ENCODE results near the gene MYO6.
A peak's percentile ranks its signal among the peaks of the same experiment; 100 is the strongest.

MYO6 gene

DNA sequence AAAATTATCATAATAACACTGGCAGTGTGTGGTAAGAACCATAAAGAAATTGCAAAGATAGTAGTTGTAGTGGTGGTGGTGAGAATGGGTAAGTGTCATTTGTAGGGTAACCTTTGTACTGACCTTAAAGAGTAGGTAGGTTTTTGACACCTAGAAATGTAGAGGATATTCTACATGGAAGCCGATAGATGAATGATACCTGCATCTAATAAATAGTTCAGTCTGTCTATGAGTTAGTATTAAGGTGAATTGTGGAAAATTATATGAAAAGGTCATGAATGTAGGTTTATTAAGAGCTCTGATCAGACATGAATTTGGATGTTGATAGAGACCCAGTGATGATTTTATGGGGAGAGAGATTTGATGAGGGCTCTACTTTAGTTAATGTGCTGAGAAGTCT lies 78.1 kb downstream of the MYO6 start:
- no peak for DNase-seq (ENCODE audit: low read depth in 2 of 2)

GRCh38 chr6:75830959-75831885 lies 82.2 kb downstream of the MYO6 start:
- DNase-seq (ENCODE audit: low read depth in 2 of 2) = peak in 1 of 2 donors; percentile 19

GRCh38 chr6:75834447-75834846 lies 85.4 kb downstream of the MYO6 start:
- DNase-seq (ENCODE audit: low read depth in 2 of 2) = no peak

DNA sequence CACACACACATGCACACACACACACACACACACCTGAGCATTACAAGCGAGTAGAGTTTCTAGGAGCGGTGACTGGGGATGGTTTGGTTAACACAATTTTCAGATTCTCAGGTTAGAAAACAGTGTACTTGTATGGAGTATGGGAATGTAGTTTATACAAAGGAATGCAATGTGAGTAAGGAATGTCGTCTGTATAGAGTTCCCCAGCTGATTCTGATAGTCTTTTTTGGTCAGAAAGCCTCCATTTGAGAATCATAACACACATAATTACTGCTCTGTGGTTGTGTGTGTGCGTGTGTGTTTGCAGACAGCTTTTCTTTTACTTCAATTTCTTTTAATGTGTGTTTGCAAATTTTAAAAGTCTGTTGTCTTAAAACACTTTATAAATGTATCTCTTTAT lies 93.2 kb downstream of the MYO6 start:
- no peak for DNase-seq (ENCODE audit: low read depth in 2 of 2)

GRCh38 chr6:75842732-75843131 lies 93.7 kb downstream of the MYO6 start:
- DNase-seq (ENCODE audit: low read depth in 2 of 2) = no peak

- DNase-seq (ENCODE audit: low read depth in 2 of 2) = no peak
Observed at GRCh38 chr6:75843396-75843795, 94.4 kb downstream of the MYO6 start.

DNA sequence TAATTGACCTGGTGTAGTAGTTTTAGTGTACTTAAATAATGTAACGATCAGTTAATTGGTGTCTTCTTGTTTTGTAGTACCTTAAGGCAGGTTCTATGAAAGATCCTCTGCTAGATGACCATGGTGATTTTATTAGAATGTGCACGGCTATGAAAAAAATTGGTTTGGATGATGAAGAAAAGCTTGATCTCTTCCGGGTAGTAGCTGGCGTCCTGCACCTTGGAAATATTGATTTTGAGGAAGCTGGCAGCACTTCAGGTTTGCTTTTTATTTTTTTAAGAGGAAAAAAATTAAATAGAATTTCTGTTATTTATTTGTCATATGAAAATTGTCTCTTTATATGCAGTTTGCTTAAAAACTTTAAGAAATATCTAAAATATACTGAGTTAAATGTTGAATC lies 99.2 kb downstream of the MYO6 start:
- DNase-seq (ENCODE audit: low read depth in 2 of 2) = no peak

GRCh38 chr6:75849329-75850025 lies 100.4 kb downstream of the MYO6 start:
- no peak for DNase-seq (ENCODE audit: low read depth in 2 of 2)

DNA sequence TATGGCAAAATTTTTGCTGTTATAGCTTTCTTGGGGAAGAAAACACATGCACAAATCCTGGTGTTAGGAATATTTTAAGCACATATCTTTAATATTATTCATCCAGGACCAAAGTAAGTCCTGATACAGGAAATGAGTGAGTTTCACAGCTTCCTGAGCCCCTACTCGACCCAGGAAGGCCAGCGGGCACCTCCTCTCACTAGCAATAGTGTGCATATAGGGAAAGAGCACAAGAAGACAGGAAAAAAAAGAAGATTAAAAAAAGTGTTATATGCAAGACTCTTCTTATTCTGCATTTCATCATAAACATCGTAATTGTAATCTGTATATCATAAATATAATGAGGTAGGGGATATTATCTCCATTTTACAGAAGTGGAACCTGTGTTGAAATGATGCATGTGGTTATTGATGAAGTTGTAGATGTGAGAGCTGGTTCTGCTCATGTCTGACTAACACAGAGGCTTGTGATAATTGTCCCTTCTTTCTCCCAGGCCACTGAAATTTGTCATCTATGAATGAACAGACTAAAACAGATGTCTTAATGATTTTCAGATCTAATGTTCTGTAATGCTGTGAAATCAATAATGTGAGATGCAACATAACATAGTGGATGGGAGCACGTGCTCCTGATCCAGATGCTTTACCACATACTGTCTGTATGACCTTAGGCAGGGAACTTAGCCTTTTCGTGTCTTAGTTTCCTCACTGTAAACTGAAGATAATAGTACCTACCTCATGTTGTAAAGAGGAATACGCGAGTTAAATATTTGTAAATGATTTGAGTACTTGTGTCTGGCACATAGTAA lies 101.2 kb downstream of the MYO6 start:
- DNase-seq (ENCODE audit: low read depth in 2 of 2) = no peak

DNA sequence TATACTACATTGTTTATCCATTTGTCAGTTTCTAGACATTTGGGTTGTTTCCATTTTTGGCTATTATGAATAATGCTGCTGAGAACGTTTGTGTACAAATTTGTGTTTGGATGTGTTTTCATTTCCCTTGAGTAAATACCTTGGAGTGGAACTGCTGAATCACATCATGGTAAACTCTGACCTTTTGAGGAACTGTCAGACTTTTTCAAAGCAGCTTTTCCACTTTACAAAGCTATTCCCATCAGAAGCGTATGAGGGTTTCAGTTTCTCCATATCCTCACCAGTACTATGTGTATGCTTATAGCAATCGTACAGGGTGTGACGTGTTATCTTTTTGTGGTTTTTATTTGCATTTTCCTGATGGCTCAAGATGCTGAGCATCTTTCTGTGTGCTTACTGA lies 103.7 kb downstream of the MYO6 start:
- DNase-seq (ENCODE audit: low read depth in 2 of 2) = no peak

DNA sequence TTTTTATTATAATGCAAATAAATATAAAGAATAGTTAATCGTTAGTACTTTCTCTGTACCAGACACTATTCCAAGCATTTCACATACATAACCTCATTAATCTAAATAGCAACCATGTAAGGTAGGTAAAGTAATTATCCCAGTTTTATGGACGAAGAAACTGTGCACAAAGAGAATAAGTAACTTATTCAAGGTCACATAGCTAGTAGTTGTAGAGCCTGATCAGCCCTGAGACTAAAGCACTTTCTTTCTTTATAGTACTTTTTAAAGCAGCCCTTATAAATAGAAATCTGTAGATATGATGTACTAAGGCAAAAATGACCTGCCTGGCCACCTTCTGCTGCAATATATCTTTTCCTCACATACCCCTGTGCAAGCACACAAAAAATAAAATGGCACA lies 104.8 kb downstream of the MYO6 start:
- DNase-seq (ENCODE audit: low read depth in 2 of 2) = no peak

DNA sequence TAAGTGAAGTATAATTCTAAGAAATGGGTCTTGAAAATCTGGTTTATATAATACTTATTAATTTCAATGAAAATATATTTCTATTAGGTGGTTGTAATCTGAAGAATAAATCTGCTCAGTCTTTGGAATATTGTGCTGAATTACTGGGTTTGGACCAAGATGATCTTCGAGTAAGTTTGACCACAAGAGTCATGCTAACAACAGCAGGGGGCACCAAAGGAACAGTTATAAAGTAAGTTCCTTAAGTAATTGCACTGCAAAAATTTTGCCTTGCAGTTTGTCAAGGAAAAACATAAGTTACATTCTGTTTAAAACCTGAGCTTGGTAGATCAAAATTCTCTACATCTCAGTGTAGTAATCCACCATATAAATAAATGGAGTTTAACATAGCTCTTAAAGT lies 106.0 kb downstream of the MYO6 start:
- DNase-seq (ENCODE audit: low read depth in 2 of 2) = no peak

DNA sequence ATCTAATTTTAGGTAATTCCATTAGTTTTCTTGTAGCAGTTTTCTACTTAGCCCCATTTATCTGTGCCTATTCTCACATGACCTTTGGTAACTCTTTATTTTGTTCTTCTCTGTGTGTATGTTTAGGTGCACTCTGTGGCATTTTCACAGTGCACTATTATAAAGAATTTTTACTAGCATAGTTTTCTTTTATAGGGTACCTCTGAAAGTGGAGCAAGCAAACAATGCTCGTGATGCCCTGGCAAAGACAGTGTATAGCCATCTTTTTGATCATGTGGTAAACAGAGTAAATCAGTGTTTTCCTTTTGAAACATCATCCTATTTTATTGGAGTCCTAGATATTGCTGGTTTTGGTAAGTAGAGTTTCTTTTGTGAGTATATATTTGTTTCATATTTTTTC lies 107.9 kb downstream of the MYO6 start:
- DNase-seq (ENCODE audit: low read depth in 2 of 2) = no peak

GRCh38 chr6:75863001-75863400 lies 114.0 kb downstream of the MYO6 start:
- DNase-seq (ENCODE audit: low read depth in 2 of 2) = no peak

DNA sequence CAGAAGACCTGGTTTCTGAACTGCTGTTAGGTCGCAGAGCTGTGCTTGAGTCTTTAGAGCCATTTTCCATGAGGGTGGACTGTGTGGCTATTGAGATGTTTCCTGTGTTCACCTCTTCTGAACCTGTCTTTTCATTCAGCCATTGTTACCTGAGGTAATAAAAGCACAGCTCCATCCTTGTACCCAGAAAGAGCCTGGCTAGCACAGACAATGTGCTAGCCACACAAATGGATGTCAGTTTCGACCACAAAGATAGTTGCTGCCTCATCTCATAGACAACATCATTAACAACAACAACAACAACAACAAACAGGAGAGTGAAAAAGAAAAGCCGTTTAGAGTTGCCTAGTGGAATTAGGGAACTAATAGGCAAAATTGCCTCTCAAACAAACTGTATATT lies 114.7 kb downstream of the MYO6 start:
- DNase-seq (ENCODE audit: low read depth in 2 of 2) = no peak

DNA sequence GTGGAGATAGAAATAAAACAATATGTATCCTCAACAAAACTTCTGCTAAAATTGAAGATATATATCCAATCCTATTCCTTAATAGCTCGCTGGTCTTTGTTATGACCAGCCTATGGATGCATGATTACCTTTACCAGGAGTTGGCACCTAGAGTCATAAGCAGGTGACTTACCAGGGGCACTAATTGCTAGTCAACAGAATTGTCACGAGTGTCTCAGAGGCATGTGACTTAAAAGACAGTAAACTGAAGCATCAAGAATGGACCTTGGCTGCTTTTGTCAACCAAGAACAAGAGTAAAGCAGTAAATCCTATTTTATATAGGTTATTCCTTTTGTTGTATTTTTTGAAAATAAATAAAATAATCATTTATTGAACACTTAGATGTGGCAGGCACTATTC lies 115.4 kb downstream of the MYO6 start:
- no peak for DNase-seq (ENCODE audit: low read depth in 2 of 2)

DNA sequence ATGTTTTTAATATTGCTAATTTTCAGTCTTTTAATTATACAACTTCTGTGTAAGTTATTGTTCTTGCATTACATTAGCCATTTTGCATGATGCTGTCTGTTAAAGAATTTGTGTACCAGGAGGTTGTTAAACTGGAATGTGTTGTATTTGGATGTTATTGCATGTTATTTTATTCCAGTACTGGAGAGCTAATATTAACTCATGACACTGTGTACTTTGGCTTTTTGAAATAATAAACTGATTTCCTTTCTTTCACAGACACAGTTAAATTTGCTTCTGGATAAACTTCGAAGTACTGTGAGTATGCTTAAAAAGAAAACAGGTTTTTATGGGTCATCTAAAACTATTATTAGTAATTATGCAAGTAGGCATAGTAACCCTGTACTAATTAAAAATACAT lies 121.3 kb downstream of the MYO6 start:
- DNase-seq (ENCODE audit: low read depth in 2 of 2) = no peak

- no peak for DNase-seq (ENCODE audit: low read depth in 2 of 2)
Observed at GRCh38 chr6:75874224-75874623, 125.2 kb downstream of the MYO6 start.

GRCh38 chr6:75876152-75876551 lies 127.1 kb downstream of the MYO6 start:
- DNase-seq (ENCODE audit: low read depth in 2 of 2) = no peak

GRCh38 chr6:75880305-75880704 lies 131.3 kb downstream of the MYO6 start:
- no peak for DNase-seq (ENCODE audit: low read depth in 2 of 2)

GRCh38 chr6:75882734-75883133 lies 133.7 kb downstream of the MYO6 start:
- DNase-seq (ENCODE audit: low read depth in 2 of 2) = no peak

DNA sequence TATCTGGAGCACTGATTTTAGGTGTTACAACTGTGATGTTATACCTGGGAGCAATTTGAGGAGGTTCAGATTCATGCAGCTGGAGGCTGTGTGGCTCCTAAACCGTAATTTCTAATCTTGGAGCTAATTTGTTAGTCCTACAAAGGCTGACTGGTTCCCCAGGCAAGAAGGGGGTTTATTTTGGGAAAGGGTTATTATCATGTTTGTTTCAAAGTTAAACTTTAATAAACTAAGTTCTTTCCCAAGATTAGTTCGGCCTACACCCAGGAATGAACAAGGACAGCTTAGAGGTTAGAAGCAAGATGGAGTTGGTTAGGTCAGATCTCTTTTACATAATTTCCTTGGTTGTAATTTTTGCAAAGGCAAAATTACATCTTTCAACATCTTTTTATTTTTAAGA lies 135.8 kb downstream of the MYO6 start:
- no peak for DNase-seq (ENCODE audit: low read depth in 2 of 2)

All from stimulated activated CD4-positive, alpha-beta T cell treated with anti-CD3 and anti-CD28 coated beads, Interleukin-4, amount 100 ng/mL, for 48 hours (primary cell).